Measurements from ENCODE around the gene NETO2. TPM values are rescaled to one million over a fixed set of nuclear protein-coding genes. Genes with fewer than 3 reads are reported as not detected.

NETO2 gene
- total RNA-seq, 1 experiment from 2014 or later: 28.6 TPM

- Histone ChIP-seq H2BK12ac (ENCODE audit: insufficient read length, low read depth, low read length) (no peak overlapping the region), H4K20me1 (ENCODE audit: control insufficient read depth, insufficient read depth, insufficient read length) (no peaks in the 10 kb centered on the region), H2BK20ac (ENCODE audit: low read depth, low read length, poor library complexity, severe bottlenecking) (no peak overlapping the region), H2BK15ac (ENCODE audit: low read depth, low read length) (no peak overlapping the region), H3K4me1 (ENCODE audit: insufficient read depth, low read length) (no peaks in the 10 kb centered on the region), H2BK120ac (ENCODE audit: low read depth, low read length, poor library complexity, severe bottlenecking) (no peak overlapping the region), H3K18ac (ENCODE audit: insufficient read length, low read depth, low read length) (no peak overlapping the region), H3T11ph (ENCODE audit: low read length) (no peak overlapping the region), H3K79me1 (ENCODE audit: insufficient read depth, low read depth, low read length, poor library complexity, severe bottlenecking) (no peaks in the 10 kb centered on the region), H3K23me2 (ENCODE audit: insufficient read length, low read depth, low read length, poor library complexity, severe bottlenecking) (peaks cover 5% of the 10 kb centered on the region), H3K56ac (ENCODE audit: insufficient read length, low read depth, low read length) (no peak overlapping the region), H3K23ac (ENCODE audit: insufficient read length, low read depth, low read length) (no peak overlapping the region), H3K27me3 (ENCODE audit: insufficient read depth, low read length) (no peaks in the 10 kb centered on the region; the same call in 1 of the 2 replicates), H4K5ac (ENCODE audit: insufficient read length, low read depth, low read length) (no peak overlapping the region), H3K14ac (ENCODE audit: insufficient read depth, low read length) (no peak overlapping the region), H3K4ac (ENCODE audit: low read depth, low read length) (no peak overlapping the region), H3K79me2 (ENCODE audit: insufficient read depth, low read length) (no peaks in the 10 kb centered on the region), H4K91ac (ENCODE audit: insufficient read length, low read depth, low read length) (no peak overlapping the region), H2AFZ (ENCODE audit: low read length) (no peak overlapping the region), H4K8ac (replicated peaks; ENCODE audit: insufficient read length, low read depth, low read length) (no peak overlapping the region), H3K4me2 (ENCODE audit: insufficient read depth, insufficient read length, low read length) (peak overlapping the region; percentile 63), H3K9ac (ENCODE audit: extremely low read depth, insufficient read length, low read length) (no peak overlapping the region), H2AK5ac (ENCODE audit: insufficient read length, low read length) (no peak overlapping the region), H3K9me3 (ENCODE audit: control insufficient read depth, low read depth, low read length) (no peaks in the 10 kb centered on the region), H2BK5ac (ENCODE audit: insufficient read length, low read length) (no peak overlapping the region), H3K27ac (ENCODE audit: insufficient read length, low read depth, low read length) (no peak overlapping the region)
- peaks cover 0 to 3% of the 10 kb centered on the region in 2 experiments; a peak in 1 of 5 replicates for H3K9me3 Mint-ChIP-seq
- no peak overlapping the region for H3K27ac Mint-ChIP-seq
- peak overlapping the region; percentile 67 to 83 for H3K4me3 Mint-ChIP-seq
- TF ChIP-seq, protein P1, sequence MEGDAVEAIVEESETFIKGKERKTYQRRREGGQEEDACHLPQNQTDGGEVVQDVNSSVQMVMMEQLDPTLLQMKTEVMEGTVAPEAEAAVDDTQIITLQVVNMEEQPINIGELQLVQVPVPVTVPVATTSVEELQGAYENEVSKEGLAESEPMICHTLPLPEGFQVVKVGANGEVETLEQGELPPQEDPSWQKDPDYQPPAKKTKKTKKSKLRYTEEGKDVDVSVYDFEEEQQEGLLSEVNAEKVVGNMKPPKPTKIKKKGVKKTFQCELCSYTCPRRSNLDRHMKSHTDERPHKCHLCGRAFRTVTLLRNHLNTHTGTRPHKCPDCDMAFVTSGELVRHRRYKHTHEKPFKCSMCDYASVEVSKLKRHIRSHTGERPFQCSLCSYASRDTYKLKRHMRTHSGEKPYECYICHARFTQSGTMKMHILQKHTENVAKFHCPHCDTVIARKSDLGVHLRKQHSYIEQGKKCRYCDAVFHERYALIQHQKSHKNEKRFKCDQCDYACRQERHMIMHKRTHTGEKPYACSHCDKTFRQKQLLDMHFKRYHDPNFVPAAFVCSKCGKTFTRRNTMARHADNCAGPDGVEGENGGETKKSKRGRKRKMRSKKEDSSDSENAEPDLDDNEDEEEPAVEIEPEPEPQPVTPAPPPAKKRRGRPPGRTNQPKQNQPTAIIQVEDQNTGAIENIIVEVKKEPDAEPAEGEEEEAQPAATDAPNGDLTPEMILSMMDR (conservative IDR thresholded peaks at IDR 0.05): no peak
- no peaks in the 10 kb centered on the region for H3K36me3 Mint-ChIP-seq (ENCODE audit: insufficient read depth in 1 of 3, low read depth in 3 of 3)
- H3K27me3 Mint-ChIP-seq (ENCODE audit: low read depth): peaks cover 28% of the 10 kb centered on the region
- no CpG with 5 or more reads among the region's 24 CpGs for WGBS (ENCODE audit: extremely low coverage, insufficient read length, low lambda C conversion rate)
- peaks cover 0 to 2% of the 10 kb centered on the region in 2 experiments; a peak in 1 of 4 replicates for H3K4me1 Mint-ChIP-seq
- peak; percentile 42 for DNase-seq
Observed at GRCh38 chr16:47037396-47037745, 106.4 kb downstream of the NETO2 start.

All from H9 (cell line).